ENCODE measurements around the gene ZDHHC6. TPM values are rescaled to one million over a fixed set of nuclear protein-coding genes. Genes with fewer than 3 reads are reported as not detected.
A peak's percentile ranks its signal among the peaks of the same experiment; 100 is the strongest.

Gene ZDHHC6
- 31.9 and 35.2 TPM in 2 replicates for total RNA-seq (2021)
- long read RNA-seq, transcript ZDHHC6-201 (11 exons, 1,721 nt): minor isoform, 7 of 200 reads
- long read RNA-seq, transcript ZDHHC6-202 (11 exons, 2,170 nt): major isoform, 112 of 200 reads
- long read RNA-seq, partial matches to known transcripts: 10 of 200 reads
- long read RNA-seq, other reads (novel, unspliced or antisense): 70 of 200 reads

- Histone ChIP-seq H2BK120ac (ENCODE audit: low read depth, low read length, poor library complexity, severe bottlenecking) (no peak within 1 kb of the TSS), H3K23ac (ENCODE audit: insufficient read length, low read depth, low read length) (no peak within 1 kb of the TSS), H3K9me3 (ENCODE audit: control insufficient read depth, low read depth, low read length) (no peaks in the 10 kb centered on the region), H2BK5ac (ENCODE audit: insufficient read length, low read length) (no peak within 1 kb of the TSS), H4K91ac (ENCODE audit: insufficient read length, low read depth, low read length) (no peak within 1 kb of the TSS), H3K4ac (ENCODE audit: low read depth, low read length) (no peak within 1 kb of the TSS), H3T11ph (ENCODE audit: low read length) (no peak within 1 kb of the TSS), H3K18ac (ENCODE audit: insufficient read length, low read depth, low read length) (peak within 1 kb of the TSS; percentile 69), H3K14ac (ENCODE audit: insufficient read depth, low read length) (peak within 1 kb of the TSS; percentile 91; the same call in 1 of the 2 replicates), H3K27me3 (ENCODE audit: insufficient read depth, low read length) (no peaks in the 10 kb centered on the region), H2BK15ac (ENCODE audit: low read depth, low read length) (no peak within 1 kb of the TSS), H3K79me1 (ENCODE audit: insufficient read depth, low read depth, low read length, poor library complexity, severe bottlenecking) (no peaks in the 10 kb centered on the region), H2AK5ac (ENCODE audit: insufficient read length, low read length) (no peak within 1 kb of the TSS), H3K4me2 (ENCODE audit: insufficient read depth, insufficient read length, low read length) (peak within 1 kb of the TSS; percentile 86), H2BK20ac (ENCODE audit: low read depth, low read length, poor library complexity, severe bottlenecking) (no peak within 1 kb of the TSS), H4K5ac (ENCODE audit: insufficient read length, low read depth, low read length) (no peak within 1 kb of the TSS), H3K23me2 (ENCODE audit: insufficient read length, low read depth, low read length, poor library complexity, severe bottlenecking) (peaks cover 5% of the 10 kb centered on the region), H3K79me2 (ENCODE audit: insufficient read depth, low read length) (peaks cover 4% of the 10 kb centered on the region; the same call in 1 of the 2 replicates), H3K9ac (ENCODE audit: extremely low read depth, insufficient read length, low read length) (peak within 1 kb of the TSS; percentile 86), H3K4me1 (ENCODE audit: insufficient read depth, low read length) (no peaks in the 10 kb centered on the region), H4K8ac (replicated peaks; ENCODE audit: insufficient read length, low read depth, low read length) (no peak within 1 kb of the TSS), H2BK12ac (ENCODE audit: insufficient read length, low read depth, low read length) (no peak within 1 kb of the TSS), H3K27ac (ENCODE audit: insufficient read length, low read depth, low read length) (no peak within 1 kb of the TSS), H3K56ac (ENCODE audit: insufficient read length, low read depth, low read length) (no peak within 1 kb of the TSS), H4K20me1 (ENCODE audit: control insufficient read depth, insufficient read depth, insufficient read length) (no peaks in the 10 kb centered on the region), H2AFZ (ENCODE audit: low read length) (peak within 1 kb of the TSS; percentile 92)
- WGBS (ENCODE audit: extremely low coverage, insufficient read length, low lambda C conversion rate): no CpG with 5 or more reads among the region's 59 CpGs
- Mint-ChIP-seq H3K4me3 (peak within 1 kb of the TSS; percentile 85 to 90), H3K9me3 (no peaks in the 10 kb centered on the region), H3K27me3 (ENCODE audit: low read depth) (no peaks in the 10 kb centered on the region), H3K27ac (peak within 1 kb of the TSS; percentile 48 to 99 (median 99)), H3K4me1 (peaks cover 8 to 10% of the 10 kb centered on the region in 2 experiments), H3K36me3 (ENCODE audit: insufficient read depth in 1 of 3, low read depth in 3 of 3) (peaks cover 0 to 44% (median 26%) of the 10 kb centered on the region in 3 experiments; a peak in 5 of 7 replicates)
- DNase-seq: peak; percentile 82
- TF ChIP-seq CTCF (conservative IDR thresholded peaks at IDR 0.05): no peak
These were observed at the start of gene ZDHHC6, which contains the start of gene VTI1A for GRCh38 chr10:112446855-112447619. Gene ZDHHC6, minus strand, starts transcription at chr10:112446914. Its CDS starts 1,478 bp downstream, at chr10:112445436. Gene VTI1A, plus strand, starts transcription at chr10:112447215. Its CDS starts 159 bp downstream, at chr10:112447374.

Measured in H9 (cell line).